SK-N-SH treated with all-trans-retinoic acid at 6 μM for 48 hours (cell line): ENCODE results near the gene IL15RA.

ENCODE experiments used
- ATAC-seq: fragments of 200-7000 bp; cut with Tn5 transposase; 3 replicates; pipeline ENCODE4 v1.9.1; 2020; ENCODE audit warnings: mild to moderate bottlenecking, moderate library complexity
- BACH2 ChIP-seq: fragments of 250-450 bp; sonication (Bioruptor Pico); IDR thresholded peaks from 2 replicates; pipeline ENCODE4 v1.9.0; 2021; ENCODE audit warnings: mild to moderate bottlenecking, borderline replicate concordance
- CSDC2 ChIP-seq: fragments of 250-450 bp; sonication (Bioruptor Pico); IDR thresholded peaks from 2 replicates; pipeline ENCODE4 v1.5.0; 2020; ENCODE audit warnings: mild to moderate bottlenecking, moderate library complexity
- CSRNP3 ChIP-seq: fragments of 250-450 bp; sonication (Bioruptor Pico); IDR thresholded peaks from 2 replicates; pipeline ENCODE4 v1.5.1; 2021; ENCODE audit warnings: mild to moderate bottlenecking, moderate library complexity
- GLIS3 ChIP-seq: fragments of 250-450 bp; sonication (Bioruptor Pico); IDR thresholded peaks from 2 replicates; pipeline ENCODE4 v1.5.0; 2020; ENCODE audit warnings: mild to moderate bottlenecking, moderate library complexity
- ISL1 ChIP-seq: fragments of 250-450 bp; sonication (Bioruptor Pico); IDR thresholded peaks from 2 replicates; pipeline ENCODE4 v2.1.2; 2022; ENCODE audit warnings: mild to moderate bottlenecking, moderate library complexity
- OSR1 ChIP-seq: fragments of 250-450 bp; sonication (Bioruptor Pico); IDR thresholded peaks from 2 replicates; pipeline ENCODE4 v1.8.0; 2022; ENCODE audit warnings: moderate library complexity, mild to moderate bottlenecking, inconsistent platforms
- PATZ1 ChIP-seq: fragments of 250-450 bp; sonication (Bioruptor Pico); IDR thresholded peaks from 2 replicates; pipeline ENCODE4 v1.8.0; 2020; ENCODE audit warnings: mild to moderate bottlenecking, moderate library complexity, borderline replicate concordance
- POU6F1 ChIP-seq: fragments of 250-450 bp; sonication (Bioruptor Pico); IDR thresholded peaks from 2 replicates; pipeline ENCODE4 v1.8.0; 2021; ENCODE audit warnings: low read depth, mild to moderate bottlenecking, moderate library complexity, borderline replicate concordance
- PPARA ChIP-seq: fragments of 250-450 bp; sonication (Bioruptor Pico); IDR thresholded peaks from 2 replicates; pipeline ENCODE4 v1.5.0; 2020; ENCODE audit warnings: mild to moderate bottlenecking, borderline replicate concordance
- RARB ChIP-seq: fragments of 250-450 bp; sonication (Bioruptor Pico); IDR thresholded peaks from 2 replicates; pipeline ENCODE4 v1.8.0; 2021; ENCODE audit warnings: mild to moderate bottlenecking, moderate library complexity
- SNAI2 ChIP-seq: fragments of 250-450 bp; sonication (Bioruptor Pico); IDR thresholded peaks from 2 replicates; pipeline ENCODE4 v1.5.0; 2020; ENCODE audit warnings: mild to moderate bottlenecking, moderate library complexity
- TCF4 ChIP-seq: fragments of 250-450 bp; sonication (Bioruptor Pico); IDR thresholded peaks from 2 replicates; pipeline ENCODE4 v1.8.0; 2021; ENCODE audit warnings: mild to moderate bottlenecking, moderate library complexity, borderline replicate concordance
- TOX ChIP-seq: fragments of 250-450 bp; sonication (Bioruptor Pico); IDR thresholded peaks from 2 replicates; pipeline ENCODE4 v1.8.0; 2021; ENCODE audit warnings: mild to moderate bottlenecking, moderate library complexity, borderline replicate concordance
- TSHZ2 ChIP-seq: fragments of 250-450 bp; sonication (Bioruptor Pico); IDR thresholded peaks from 2 replicates; pipeline ENCODE4 v1.5.0; 2020; ENCODE audit warnings: mild to moderate bottlenecking, moderate library complexity
- ZC3H10 ChIP-seq: fragments of 250-450 bp; sonication (Bioruptor Pico); IDR thresholded peaks from 2 replicates; pipeline ENCODE4 v1.5.1; 2021; ENCODE audit warnings: mild to moderate bottlenecking, moderate library complexity
- ZFP30 ChIP-seq: fragments of 450-650 bp; formaldehyde crosslinking; IDR thresholded peaks from 2 replicates; pipeline ENCODE4 v1.5.0; 2022; ENCODE audit warnings: mild to moderate bottlenecking, moderate library complexity
- ZNF565 ChIP-seq: fragments of 450-650 bp; formaldehyde crosslinking; conservative IDR thresholded peaks from 2 replicates; pipeline ENCODE4 v1.5.0; 2020; ENCODE audit warnings: low read depth, mild to moderate bottlenecking, moderate library complexity

IL15RA gene

GRCh38 chr10:5945561-5946418 is 31.6 kb downstream of the IL15RA start:
- ATAC-seq: no peak

GRCh38 chr10:5945190-5945509 is 32.2 kb downstream of the IL15RA start:
- TF ChIP-seq TCF4 (CRISPR knock-in tag): no peak
- TF ChIP-seq, all 23 proteins: peak for 0
- ATAC-seq: no peak

More at GRCh38 chr10:5945561-5946418, 31.6 kb downstream of the IL15RA start:
- TF ChIP-seq RARB (CRISPR knock-in tag) (no peak), ZNF565 (CRISPR knock-in tag) (no peak), TSHZ2 (CRISPR knock-in tag) (no peak), SNAI2 (CRISPR knock-in tag) (no peak), PATZ1 (CRISPR knock-in tag) (no peak)

GRCh38 chr10:5944389-5945189 is 32.8 kb downstream of the IL15RA start:
- peak; percentile 88 for ATAC-seq
- TF ChIP-seq CSDC2 (no peak), RARB (CRISPR knock-in tag) (no peak), POU6F1 (CRISPR knock-in tag) (no peak), TSHZ2 (CRISPR knock-in tag) (no peak), ZC3H10 (CRISPR knock-in tag) (peak; percentile 17; the same call in 1 of the 2 replicates)

- ATAC-seq: no peak
- TF ChIP-seq PPARA (no peak), ISL1 (no peak), CSRNP3 (no peak), ZFP30 (CRISPR knock-in tag) (no peak), RARB (CRISPR knock-in tag) (no peak), POU6F1 (CRISPR knock-in tag) (no peak), SNAI2 (CRISPR knock-in tag) (no peak), ZNF565 (CRISPR knock-in tag) (no peak), ZC3H10 (CRISPR knock-in tag) (no peak), TOX (CRISPR knock-in tag) (no peak), BACH2 (CRISPR knock-in tag) (no peak), GLIS3 (CRISPR knock-in tag) (no peak), OSR1 (no peak), TSHZ2 (CRISPR knock-in tag) (no peak)
Measured at GRCh38 chr10:5943536-5943935, 33.8 kb downstream of the IL15RA start.
